Peyer's patch (tissue), 4 donors: ENCODE measurements around the gene FNBP1.

Experiments used
- CTCF ChIP-seq, 6 experiments: fragments of 450-650 bp in 4 of 6; fragments of 200-600 bp in 2 of 6; sonication (generic) in 1 of 6; IDR thresholded peaks; one replicate each; pipeline ENCODE4 v1.5.1; 2017 to 2019; ENCODE audit warnings: antibody characterized with exemption in 6 of 6, mild to moderate bottlenecking in 3 of 6, moderate library complexity in 1 of 6
- POLR2A ChIP-seq, 2 donors: fragments of 450-650 bp; IDR thresholded peaks; one replicate each; pipeline ENCODE4 v1.5.1; 2017; ENCODE audit warnings: antibody characterized with exemption in 2 of 2, mild to moderate bottlenecking in 2 of 2, moderate library complexity in 2 of 2

GRCh38 chr9:129838707-129839259 lies 204.2 kb downstream of the FNBP1 start:
- no peak for TF ChIP-seq CTCF (IDR thresholded peaks at IDR 0.05)
- no peak for TF ChIP-seq POLR2A (IDR thresholded peaks at IDR 0.05)
